Ovary (tissue), 9 donors: Measurements from ENCODE around the gene OTUD6A. TPM values are rescaled to one million over a fixed set of nuclear protein-coding genes. Genes with fewer than 3 reads are reported as not detected.
"Not testable (repeated sequence)": the region's sequence is repeated elsewhere in the genome, so short reads cannot be mapped to it uniquely, and the experiment has no call there.

Experiments used
- DNase-seq, 5 donors: peaks; one replicate each; pipeline ENCODE4 v3.0.0-alpha.2; 2019 to 2020
- H3K27ac ChIP-seq, 2 donors: fragments of 200-600 bp; one replicate each; pipeline versions ENCODE4 v1.5.1 to v1.8.0; 2019 to 2022
- H3K27me3 ChIP-seq: fragments of 200-600 bp; one replicate; pipeline ENCODE4 v1.8.0; 2022
- H3K36me3 ChIP-seq: fragments of 200-600 bp; sonication (generic); one replicate; pipeline ENCODE4 v1.5.1; 2019
- H3K4me1 ChIP-seq: one replicate; pipeline ENCODE4 v1.8.1; 2013; ENCODE audit warnings: mild to moderate bottlenecking, moderate library complexity; ENCODE audit not compliant: insufficient read depth
- H3K4me3 ChIP-seq: fragments of 200-600 bp; sonication (generic); one replicate; pipeline ENCODE4 v1.5.1; 2017
- H3K9me3 ChIP-seq, 2 donors: fragments of 200-600 bp in 1 of 2; sonication (generic) in 1 of 2; one replicate each; pipeline versions ENCODE4 v1.5.1 to v1.8.1; 2013 to 2019; ENCODE audit warnings: mild to moderate bottlenecking in 1 of 2, moderate library complexity in 1 of 2
- EP300 ChIP-seq: sonication (generic); formaldehyde crosslinking; IDR thresholded peaks from one replicate; pipeline ENCODE4 v1.6.1; 2017; ENCODE audit warnings: antibody characterized with exemption
- POLR2A ChIP-seq: fragments of 450-650 bp; IDR thresholded peaks from one replicate; pipeline ENCODE4 v1.6.1; 2017; ENCODE audit warnings: antibody characterized with exemption, mild to moderate bottlenecking, moderate library complexity
- WGBS, 3 donors: extraction: QIAGEN DNeasy Blood & Tissue Kit in 1 of 3; methylation state at CpG; one replicate each; pipeline versions ENCODE4 v1.1.5 to v1.1.7; 2013 to 2017; 5-methylcytosine and 5-hydroxymethylcytosine counted together
- intact Hi-C, 4 donors: fragments of 100-400 bp; cut with DNase I; formaldehyde crosslinking; loops; one replicate each; pipeline versions ENCODE4 v1.11.0 to v1.15.1; 2022 to 2023
- microRNA-seq, 3 donors: library from miRNA; unstranded; fragments of <30 nt; microRNA quantifications; one replicate each; pipeline versions ENCODE4 to v1.2.0, GENCODE V29; 2019 to 2020
- polyA plus RNA-seq, 2 donors: library from polyadenylated mRNA; stranded (reverse); fragments of 200-250 nt in 1 of 2; fragments of 350-450 nt in 1 of 2; fragmentation: Illumina TruSeq in 1 of 2; extraction: RNeasy Lipid Tissue Mini Kit (QIAGEN cat#74804) in 1 of 2; gene quantifications; one replicate each; pipeline ENCODE4 v1.2.3, GENCODE V29; 2013 to 2014
- small RNA-seq: library from RNA; depleted of rRNA; stranded (forward); fragments of <200 nt; gene quantifications from one replicate; pipeline ENCODE3, GENCODE V24; 2016
- total RNA-seq, 7 donors: library from RNA; depleted of rRNA in 2 of 7; stranded (reverse); fragments of >200 nt in 2 of 7; fragmentation: NEBNext Ultra II Directional in 3 of 7; extraction: Animal tissue kit (Norgen Biotek cat#: 25700) in 3 of 7; gene quantifications; one replicate each; pipeline versions ENCODE4 v1.1.0 to v1.2.4, GENCODE V29; 2016 to 2023
- TF ChIP-seq, protein P1 (sequence below), 3 donors: fragments of 450-650 bp in 2 of 3; fragments of 200-600 bp in 1 of 3; IDR thresholded peaks; one replicate each; pipeline versions ENCODE4 v1.5.1 to v1.8.0; 2016 to 2022; ENCODE audit warnings: antibody characterized with exemption in 3 of 3, mild to moderate bottlenecking in 1 of 3
- donor health status: DM: no; HTN: no; CAD: no; lungs with moderate emphysema.
- donor health status: DM: no; HTN: no; CAD: no.
- donor health status: Bipolar disorder and iron deficiency.
- donor health status: DM: yes; HTN: yes; CAD: no.
- donor health status: DM: no; HTN: no; CAD: no.
- donor health status: DM: yes; HTN: yes; CAD: no.

Gene OTUD6A
- total and polyA plus RNA-seq, 9 donors: not detected

DNA sequence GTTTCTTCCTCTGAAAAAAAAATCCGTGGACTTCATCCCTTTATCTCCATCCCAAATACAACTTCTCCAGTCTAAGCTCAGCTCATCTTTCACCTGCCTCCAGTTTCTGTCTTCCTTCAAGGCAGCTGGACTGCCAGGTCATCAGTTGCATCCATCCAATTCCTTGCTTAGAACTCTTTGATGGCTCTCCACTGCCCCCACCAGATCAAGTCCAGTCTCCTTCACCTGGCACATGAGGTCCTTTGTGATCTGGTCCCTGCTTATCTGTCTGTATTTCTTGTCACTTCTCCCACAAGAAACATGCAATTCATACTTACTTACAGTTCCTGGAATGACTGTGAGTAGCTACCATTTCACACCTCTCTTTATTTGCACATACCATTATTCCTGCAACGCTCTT is 33.8 kb downstream of the OTUD6A start:
- intact Hi-C loops: loop anchor here in 2 of 4 donors (5.0 to 10.0 kb wide), 2 partner anchors 559 to 561 kb away; no protein-coding TSS in a partner anchor

DNA sequence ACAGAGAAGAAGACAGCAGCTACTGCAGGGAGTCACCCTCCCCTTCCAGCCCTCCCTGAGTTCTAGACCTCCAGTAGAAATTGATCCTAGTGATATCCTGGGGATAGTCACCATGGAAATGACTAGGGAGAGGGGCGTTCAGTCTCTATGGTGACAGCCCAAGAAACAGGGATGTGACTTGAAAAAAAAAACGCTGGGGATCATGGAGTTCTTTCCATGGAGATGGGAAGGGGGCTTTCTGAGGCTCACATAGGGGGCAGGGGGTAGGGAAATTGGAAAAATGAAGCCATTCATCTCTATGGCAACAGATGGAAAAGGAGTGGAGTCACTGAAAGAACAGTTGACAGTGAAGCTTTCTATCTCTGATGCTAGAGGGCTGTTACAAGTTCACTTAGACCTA is 43.0 kb downstream of the OTUD6A start:
- Histone ChIP-seq H3K27ac (no peak overlapping the region), H3K4me3 (no peak overlapping the region), H3K27me3 (no peaks in the 10 kb centered on the region), H3K9me3 (no peaks in the 10 kb centered on the region), H3K4me1 (no peaks in the 10 kb centered on the region), H3K36me3 (no peaks in the 10 kb centered on the region)
- intact Hi-C loops: no loop called here
- TF ChIP-seq POLR2A (no peak), EP300 (no peak)
- TF ChIP-seq, protein P1, sequence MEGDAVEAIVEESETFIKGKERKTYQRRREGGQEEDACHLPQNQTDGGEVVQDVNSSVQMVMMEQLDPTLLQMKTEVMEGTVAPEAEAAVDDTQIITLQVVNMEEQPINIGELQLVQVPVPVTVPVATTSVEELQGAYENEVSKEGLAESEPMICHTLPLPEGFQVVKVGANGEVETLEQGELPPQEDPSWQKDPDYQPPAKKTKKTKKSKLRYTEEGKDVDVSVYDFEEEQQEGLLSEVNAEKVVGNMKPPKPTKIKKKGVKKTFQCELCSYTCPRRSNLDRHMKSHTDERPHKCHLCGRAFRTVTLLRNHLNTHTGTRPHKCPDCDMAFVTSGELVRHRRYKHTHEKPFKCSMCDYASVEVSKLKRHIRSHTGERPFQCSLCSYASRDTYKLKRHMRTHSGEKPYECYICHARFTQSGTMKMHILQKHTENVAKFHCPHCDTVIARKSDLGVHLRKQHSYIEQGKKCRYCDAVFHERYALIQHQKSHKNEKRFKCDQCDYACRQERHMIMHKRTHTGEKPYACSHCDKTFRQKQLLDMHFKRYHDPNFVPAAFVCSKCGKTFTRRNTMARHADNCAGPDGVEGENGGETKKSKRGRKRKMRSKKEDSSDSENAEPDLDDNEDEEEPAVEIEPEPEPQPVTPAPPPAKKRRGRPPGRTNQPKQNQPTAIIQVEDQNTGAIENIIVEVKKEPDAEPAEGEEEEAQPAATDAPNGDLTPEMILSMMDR (IDR thresholded peaks at IDR 0.05): no peak
- DNase-seq: no peak
- WGBS, 3 donors: 27 to 40% (median 39%) methylated on average over 2 of the region's 2 CpGs

More for the DNA sequence above, 33.8 kb downstream of the OTUD6A start:
- 38 to 59% (median 49%) methylated on average over 2 of the region's 2 CpGs for WGBS, 3 donors
- TF ChIP-seq, protein P1 (IDR thresholded peaks at IDR 0.05): no peak
- no peak for TF ChIP-seq EP300
- no peak for TF ChIP-seq POLR2A
- H3K27ac ChIP-seq: no peak overlapping the region
- H3K4me1 ChIP-seq: no peaks in the 10 kb centered on the region
- DNase-seq: no peak
- H3K36me3 ChIP-seq: no peaks in the 10 kb centered on the region
- no peaks in the 10 kb centered on the region for H3K9me3 ChIP-seq
- no peak overlapping the region for H3K4me3 ChIP-seq
- H3K27me3 ChIP-seq: no peaks in the 10 kb centered on the region

DNA sequence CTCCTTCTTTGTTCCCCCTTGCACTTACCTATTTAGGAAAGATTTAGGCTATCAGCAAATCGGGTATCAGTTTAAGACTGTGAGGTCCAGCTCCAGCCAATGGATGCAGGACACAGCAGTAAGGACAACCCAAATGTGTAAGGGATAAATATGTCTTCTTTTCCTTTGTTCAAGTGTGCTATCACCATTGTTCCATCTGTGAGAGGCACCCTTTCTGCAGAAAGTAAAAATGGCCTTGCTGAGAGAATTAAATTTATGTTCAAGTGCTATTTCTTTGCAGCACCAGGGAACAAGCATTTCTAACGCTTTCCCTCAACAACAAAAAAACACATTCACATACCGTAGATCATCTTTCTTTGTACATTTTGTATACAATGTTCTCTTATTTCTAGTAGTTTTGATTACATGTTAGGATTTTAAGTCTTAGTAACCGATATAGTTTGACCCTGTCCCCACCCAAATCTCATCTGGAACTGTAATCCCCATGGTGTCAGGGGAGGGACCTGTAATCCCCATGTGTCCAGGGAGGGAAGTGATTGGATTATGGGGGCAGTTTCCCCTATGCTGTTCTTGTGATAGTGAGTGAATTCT is 49.3 kb downstream of the OTUD6A start:
- H3K36me3 ChIP-seq, H3K27ac ChIP-seq, intact Hi-C loops, H3K4me3 ChIP-seq, DNase-seq, H3K4me1 ChIP-seq, H3K9me3 ChIP-seq, H3K27me3 ChIP-seq: not testable (repeated sequence)
- 84 to 90% (median 87%) methylated on average over 4 of the region's 4 CpGs for WGBS, 3 donors

Small RNA genes lying within 50 kb of the gene (microRNA-seq; reads per million reads assigned to microRNA genes)
- gene MIR676: 6.4 to 12.6 (median 11.4) reads per million in 3 donors

Small RNA genes lying within 50 kb of the gene (small RNA-seq; reads per million reads assigned to genes)
- 0.25 reads per million for gene MIR676

Other genes with a start within 250 kb of the OTUD6A start
- not detected for gene AWAT2, start 12.5 kb upstream of the OTUD6A start, total RNA-seq
- under 1 TPM in 1 of 2 donors, not detected in 1; 0.10 TPM for gene AWAT2, start 12.5 kb upstream of the OTUD6A start, polyA plus RNA-seq
- 100 to 1,000 TPM in 2 of 7 donors, 10 to 100 TPM in 5; 63.3 to 121 (median 95.7) TPM for gene IGBP1, start 71.0 kb downstream of the OTUD6A start, total RNA-seq
- gene IGBP1, start 71.0 kb downstream of the OTUD6A start, polyA plus RNA-seq: 100 to 1,000 TPM; 142 to 181 TPM
- not detected for gene DGAT2L6, start 115.0 kb downstream of the OTUD6A start, total RNA-seq
- gene DGAT2L6, start 115.0 kb downstream of the OTUD6A start, polyA plus RNA-seq: not detected
- not detected for gene AWAT1, start 172.2 kb downstream of the OTUD6A start, total RNA-seq
- not detected for gene AWAT1, start 172.2 kb downstream of the OTUD6A start, polyA plus RNA-seq
- under 1 TPM in 3 of 7 donors, not detected in 4; 0.45 to 0.57 (median 0.48) TPM for gene P2RY4, start 197.7 kb downstream of the OTUD6A start, total RNA-seq
- gene P2RY4, start 197.7 kb downstream of the OTUD6A start, polyA plus RNA-seq: under 1 TPM in 1 of 2 donors, not detected in 1; 0.10 TPM
- not detected for gene ARR3, start 205.9 kb downstream of the OTUD6A start, total RNA-seq
- not detected for gene ARR3, start 205.9 kb downstream of the OTUD6A start, polyA plus RNA-seq
- gene RAB41, start 219.7 kb downstream of the OTUD6A start, total RNA-seq: not detected
- not detected for gene RAB41, start 219.7 kb downstream of the OTUD6A start, polyA plus RNA-seq
- 10 to 100 TPM in 6 of 7 donors, 1 to 10 TPM in 1; 9.4 to 29.5 (median 25.1) TPM for gene PDZD11, start 227.5 kb downstream of the OTUD6A start, total RNA-seq
- gene PDZD11, start 227.5 kb downstream of the OTUD6A start, polyA plus RNA-seq: 10 to 100 TPM; 29.2 to 93.4 TPM
- under 1 TPM; 0.10 to 0.57 (median 0.15) TPM for gene KIF4A, start 227.6 kb downstream of the OTUD6A start, total RNA-seq
- gene KIF4A, start 227.6 kb downstream of the OTUD6A start, polyA plus RNA-seq: under 1 TPM; 0.23 to 0.90 TPM